NCI-H1694 treated with DMSO at 0.1 percent for 48 hours (cell line): Measurements from ENCODE around the gene ZNF653.
A peak's percentile ranks its signal among the peaks of the same experiment; 100 is the strongest.

Source experiments
- DNase-seq: peaks from one replicate; lab custom pipeline; 2025; lab: John Stamatoyannopoulos, UW

The ZNF653 gene

GRCh38 chr19:11505504-11506100, at the start of gene ZNF653:
ZNF653 (minus strand) TSS chr19:11505839; CDS start chr19:11505786, 53 bp downstream.
- DNase-seq, result peak; percentile 87

GRCh38 chr19:11555246-11555645, 49.6 kb upstream of the ZNF653 start:
- DNase-seq, result no peak

GRCh38 chr19:11554160-11554559, 48.5 kb upstream of the ZNF653 start:
- DNase-seq, result no peak

GRCh38 chr19:11552666-11553372, 47.2 kb upstream of the ZNF653 start:
- DNase-seq, result no peak

GRCh38 chr19:11551603-11552235, 46.1 kb upstream of the ZNF653 start:
- DNase-seq, result no peak

- no peak for DNase-seq
These were observed 44.6 kb upstream of the ZNF653 start for GRCh38 chr19:11550265-11550664.

GRCh38 chr19:11549386-11549953, 43.8 kb upstream of the ZNF653 start:
- DNase-seq, result no peak

GRCh38 chr19:11547929-11548700, 42.5 kb upstream of the ZNF653 start:
- no peak for DNase-seq

GRCh38 chr19:11541238-11541637, 35.6 kb upstream of the ZNF653 start:
- no peak for DNase-seq

GRCh38 chr19:11540645-11541044, 35.0 kb upstream of the ZNF653 start:
- DNase-seq, result no peak

- DNase-seq, result no peak
These were observed 34.1 kb upstream of the ZNF653 start for GRCh38 chr19:11539495-11540365.

- DNase-seq, result no peak
These were observed 32.8 kb upstream of the ZNF653 start, which contains the start of gene CNN1 for GRCh38 chr19:11538232-11539036. CNN1 (plus strand) TSS chr19:11538851; CDS start chr19:11538928, 77 bp downstream.

- peak; percentile 29 for DNase-seq
These were observed 30.4 kb upstream of the ZNF653 start for GRCh38 chr19:11535792-11536595.

- no peak for DNase-seq
These were observed 29.3 kb upstream of the ZNF653 start for GRCh38 chr19:11534948-11535347.

GRCh38 chr19:11534538-11534937, 28.9 kb upstream of the ZNF653 start:
- DNase-seq, result no peak

- DNase-seq, result peak; percentile 81
These were observed 24.8 kb upstream of the ZNF653 start for GRCh38 chr19:11530432-11530831.

GRCh38 chr19:11528551-11529341, 23.1 kb upstream of the ZNF653 start, which contains the start of gene ECSIT:
ECSIT (minus strand) TSS chr19:11529134; CDS start chr19:11519170, 9,964 bp downstream.
- DNase-seq, result peak; percentile 92

GRCh38 chr19:11519138-11519537, 13.5 kb upstream of the ZNF653 start:
- DNase-seq, result no peak
